Measurements from ENCODE around the gene GLT1D1.

- TF ChIP-seq ARNTL (CRISPR knock-in tag; IDR thresholded peaks at IDR 0.05; ENCODE audit: borderline replicate concordance, low read depth) (no peak), RARB (CRISPR knock-in tag; IDR thresholded peaks at IDR 0.05) (no peak), PATZ1 (CRISPR knock-in tag; IDR thresholded peaks at IDR 0.05; ENCODE audit: borderline replicate concordance) (no peak), PPARA (CRISPR knock-in tag; IDR thresholded peaks at IDR 0.05; ENCODE audit: borderline replicate concordance) (no peak), ZFP30 (CRISPR knock-in tag; IDR thresholded peaks at IDR 0.05) (no peak), ESRRG (CRISPR knock-in tag; IDR thresholded peaks at IDR 0.05) (no peak), ZNF8 (CRISPR knock-in tag; IDR thresholded peaks at IDR 0.05) (no peak), TCF4 (CRISPR knock-in tag; IDR thresholded peaks at IDR 0.05; ENCODE audit: borderline replicate concordance) (no peak)
These were observed 115.4 kb downstream of the GLT1D1 start for GRCh38 chr12:128968668-128969067.
